ENCODE measurements around the gene TTC22.

DNA sequence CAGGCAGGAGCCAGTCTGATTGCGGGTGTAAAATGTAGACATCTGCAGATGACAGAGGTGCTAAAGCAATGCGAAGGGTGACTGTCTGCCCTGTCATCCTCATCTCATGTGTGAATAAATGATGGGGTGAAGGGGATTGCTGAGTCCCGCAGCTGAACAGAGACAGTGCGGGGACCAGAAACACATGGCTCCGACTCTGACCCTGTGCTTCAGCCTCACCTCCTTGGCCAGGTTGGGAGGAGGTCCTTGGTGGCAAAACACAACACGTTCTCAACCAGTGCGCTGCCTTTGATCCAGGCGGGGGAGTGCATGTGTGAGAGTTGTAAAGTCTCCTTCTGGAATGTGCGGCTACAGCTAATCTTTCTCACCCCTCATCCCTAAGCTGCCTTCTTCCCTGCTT, 32.0 kb upstream of the TTC22 start:
- TF ChIP-seq TAF1 (IDR thresholded peaks at IDR 0.05; ENCODE audit: low read depth) (no peak), RAD21 (IDR thresholded peaks at IDR 0.05; ENCODE audit: low read depth) (no peak), NFIC (IDR thresholded peaks at IDR 0.05) (no peak), EP300 (IDR thresholded peaks at IDR 0.05; ENCODE audit: borderline replicate concordance) (no peak), CREB1 (IDR thresholded peaks at IDR 0.05; ENCODE audit: low read depth) (no peak), YY1 (IDR thresholded peaks at IDR 0.05; ENCODE audit: low read depth) (no peak), ZBTB7A (IDR thresholded peaks at IDR 0.05; ENCODE audit: low read depth) (no peak), CEBPB (IDR thresholded peaks at IDR 0.05) (no peak)
- TF ChIP-seq, protein P1, sequence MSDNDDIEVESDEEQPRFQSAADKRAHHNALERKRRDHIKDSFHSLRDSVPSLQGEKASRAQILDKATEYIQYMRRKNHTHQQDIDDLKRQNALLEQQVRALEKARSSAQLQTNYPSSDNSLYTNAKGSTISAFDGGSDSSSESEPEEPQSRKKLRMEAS (IDR thresholded peaks at IDR 0.05): no peak
- TF ChIP-seq, protein P2, sequence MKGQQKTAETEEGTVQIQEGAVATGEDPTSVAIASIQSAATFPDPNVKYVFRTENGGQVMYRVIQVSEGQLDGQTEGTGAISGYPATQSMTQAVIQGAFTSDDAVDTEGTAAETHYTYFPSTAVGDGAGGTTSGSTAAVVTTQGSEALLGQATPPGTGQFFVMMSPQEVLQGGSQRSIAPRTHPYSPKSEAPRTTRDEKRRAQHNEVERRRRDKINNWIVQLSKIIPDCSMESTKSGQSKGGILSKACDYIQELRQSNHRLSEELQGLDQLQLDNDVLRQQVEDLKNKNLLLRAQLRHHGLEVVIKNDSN (IDR thresholded peaks at IDR 0.05): no peak
- TF ChIP-seq, protein P3, sequence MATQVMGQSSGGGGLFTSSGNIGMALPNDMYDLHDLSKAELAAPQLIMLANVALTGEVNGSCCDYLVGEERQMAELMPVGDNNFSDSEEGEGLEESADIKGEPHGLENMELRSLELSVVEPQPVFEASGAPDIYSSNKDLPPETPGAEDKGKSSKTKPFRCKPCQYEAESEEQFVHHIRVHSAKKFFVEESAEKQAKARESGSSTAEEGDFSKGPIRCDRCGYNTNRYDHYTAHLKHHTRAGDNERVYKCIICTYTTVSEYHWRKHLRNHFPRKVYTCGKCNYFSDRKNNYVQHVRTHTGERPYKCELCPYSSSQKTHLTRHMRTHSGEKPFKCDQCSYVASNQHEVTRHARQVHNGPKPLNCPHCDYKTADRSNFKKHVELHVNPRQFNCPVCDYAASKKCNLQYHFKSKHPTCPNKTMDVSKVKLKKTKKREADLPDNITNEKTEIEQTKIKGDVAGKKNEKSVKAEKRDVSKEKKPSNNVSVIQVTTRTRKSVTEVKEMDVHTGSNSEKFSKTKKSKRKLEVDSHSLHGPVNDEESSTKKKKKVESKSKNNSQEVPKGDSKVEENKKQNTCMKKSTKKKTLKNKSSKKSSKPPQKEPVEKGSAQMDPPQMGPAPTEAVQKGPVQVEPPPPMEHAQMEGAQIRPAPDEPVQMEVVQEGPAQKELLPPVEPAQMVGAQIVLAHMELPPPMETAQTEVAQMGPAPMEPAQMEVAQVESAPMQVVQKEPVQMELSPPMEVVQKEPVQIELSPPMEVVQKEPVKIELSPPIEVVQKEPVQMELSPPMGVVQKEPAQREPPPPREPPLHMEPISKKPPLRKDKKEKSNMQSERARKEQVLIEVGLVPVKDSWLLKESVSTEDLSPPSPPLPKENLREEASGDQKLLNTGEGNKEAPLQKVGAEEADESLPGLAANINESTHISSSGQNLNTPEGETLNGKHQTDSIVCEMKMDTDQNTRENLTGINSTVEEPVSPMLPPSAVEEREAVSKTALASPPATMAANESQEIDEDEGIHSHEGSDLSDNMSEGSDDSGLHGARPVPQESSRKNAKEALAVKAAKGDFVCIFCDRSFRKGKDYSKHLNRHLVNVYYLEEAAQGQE (IDR thresholded peaks at IDR 0.05; ENCODE audit: low read depth): no peak

Measured in Ishikawa (cell line).